Measurements from ENCODE around the gene GPR65.
A peak's percentile ranks its signal among the peaks of the same experiment; 100 is the strongest.
"Not testable (repeated sequence)": the region's sequence is repeated elsewhere in the genome, so short reads cannot be mapped to it uniquely, and the experiment has no call there.

GPR65 gene

GRCh38 chr14:88005978-88006851 lies 1.3 kb downstream of the GPR65 start:
- no peak for DNase-seq

DNA sequence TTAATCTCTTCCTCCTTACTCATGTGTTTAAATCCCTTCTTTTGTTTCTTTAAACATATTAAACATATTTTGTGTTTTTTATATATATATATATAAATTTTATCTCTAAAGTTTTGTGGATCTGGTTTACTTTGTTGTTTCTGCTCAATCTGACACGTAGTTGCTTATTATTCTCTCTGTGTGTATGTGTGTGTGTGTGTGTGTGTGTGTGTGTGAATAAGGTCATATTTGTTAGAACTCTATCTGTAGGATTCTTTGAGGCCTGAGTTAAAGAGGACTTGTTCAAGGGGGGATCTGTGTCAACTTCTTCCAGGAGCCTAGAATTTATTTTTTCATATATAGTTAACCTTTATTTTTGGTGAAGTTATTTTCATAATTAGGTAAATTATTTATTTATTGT lies 2.7 kb downstream of the GPR65 start:
- no peak for DNase-seq

GRCh38 chr14:88008039-88008742 lies 3.3 kb downstream of the GPR65 start:
- DNase-seq: no peak

DNA sequence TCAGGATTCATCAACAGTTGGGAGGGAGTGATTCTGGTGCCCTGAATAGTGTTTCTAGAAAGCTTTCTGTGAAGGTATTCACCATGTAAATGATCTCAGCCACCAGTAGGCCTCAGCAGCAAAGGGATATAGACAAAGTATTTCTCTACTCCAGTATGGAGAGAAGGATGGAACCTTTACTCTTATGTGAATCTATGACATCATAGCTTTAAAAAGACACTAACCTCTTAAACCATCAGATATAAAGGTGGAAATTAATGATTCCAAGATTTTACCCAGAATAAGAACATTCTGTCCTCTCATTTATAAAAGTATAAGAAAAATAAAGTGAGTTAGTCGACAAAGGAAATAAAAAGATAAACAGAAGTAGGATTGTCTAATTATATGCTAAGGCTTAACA lies 4.6 kb downstream of the GPR65 start:
- DNase-seq: no peak

GRCh38 chr14:88010331-88010730 lies 5.4 kb downstream of the GPR65 start:
- DNase-seq: no peak

DNA sequence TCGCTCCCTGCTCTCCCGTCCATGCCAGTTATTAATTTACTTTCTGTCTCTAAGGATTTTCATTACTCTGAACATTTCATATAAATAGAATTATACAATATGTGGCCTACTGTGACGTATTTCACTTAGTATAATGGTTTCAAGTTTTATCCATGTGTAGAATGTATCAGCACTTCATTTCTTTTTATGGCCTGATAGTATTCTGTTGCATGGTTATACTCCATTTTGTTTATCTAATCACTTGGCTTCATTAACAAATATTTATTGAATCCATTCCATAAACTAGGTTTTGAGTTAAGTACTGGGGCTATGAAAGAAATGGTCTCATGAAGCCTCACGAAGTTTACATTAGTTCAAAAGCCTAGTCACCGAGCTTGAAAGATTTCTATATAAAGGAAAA lies 7.6 kb downstream of the GPR65 start:
- no peak for DNase-seq

- DNase-seq: peak; percentile 55
Observed at GRCh38 chr14:88013750-88014349, 8.9 kb downstream of the GPR65 start.

- DNase-seq: no peak
Observed at GRCh38 chr14:88016768-88017167, 11.8 kb downstream of the GPR65 start.

GRCh38 chr14:88017535-88017934 lies 12.6 kb downstream of the GPR65 start:
- no peak for DNase-seq

DNA sequence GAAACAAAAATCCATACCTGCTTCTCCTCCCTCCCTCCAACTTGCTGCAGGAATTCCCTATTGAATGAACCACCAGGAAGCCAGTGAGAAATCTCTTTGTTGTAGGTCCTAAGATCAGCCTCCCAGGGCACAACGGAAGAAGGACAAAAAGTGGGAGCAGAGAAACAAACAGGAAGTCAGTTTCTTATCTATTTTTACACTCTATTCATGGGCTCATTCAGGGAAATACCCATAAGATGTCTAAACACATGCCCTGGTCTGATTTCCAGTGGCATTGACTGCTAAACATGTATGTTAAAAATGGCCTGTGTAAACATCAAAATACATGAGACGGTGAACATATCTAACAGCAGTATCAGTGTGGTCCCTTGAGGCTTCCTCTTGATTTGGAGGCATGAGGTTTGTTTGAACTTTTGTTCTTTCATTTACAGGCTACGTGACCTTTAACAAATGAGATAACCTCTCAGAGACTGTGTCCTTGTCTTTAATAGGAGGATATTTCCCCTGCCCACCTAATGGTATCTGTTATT lies 18.8 kb downstream of the GPR65 start:
- no peak for DNase-seq

DNA sequence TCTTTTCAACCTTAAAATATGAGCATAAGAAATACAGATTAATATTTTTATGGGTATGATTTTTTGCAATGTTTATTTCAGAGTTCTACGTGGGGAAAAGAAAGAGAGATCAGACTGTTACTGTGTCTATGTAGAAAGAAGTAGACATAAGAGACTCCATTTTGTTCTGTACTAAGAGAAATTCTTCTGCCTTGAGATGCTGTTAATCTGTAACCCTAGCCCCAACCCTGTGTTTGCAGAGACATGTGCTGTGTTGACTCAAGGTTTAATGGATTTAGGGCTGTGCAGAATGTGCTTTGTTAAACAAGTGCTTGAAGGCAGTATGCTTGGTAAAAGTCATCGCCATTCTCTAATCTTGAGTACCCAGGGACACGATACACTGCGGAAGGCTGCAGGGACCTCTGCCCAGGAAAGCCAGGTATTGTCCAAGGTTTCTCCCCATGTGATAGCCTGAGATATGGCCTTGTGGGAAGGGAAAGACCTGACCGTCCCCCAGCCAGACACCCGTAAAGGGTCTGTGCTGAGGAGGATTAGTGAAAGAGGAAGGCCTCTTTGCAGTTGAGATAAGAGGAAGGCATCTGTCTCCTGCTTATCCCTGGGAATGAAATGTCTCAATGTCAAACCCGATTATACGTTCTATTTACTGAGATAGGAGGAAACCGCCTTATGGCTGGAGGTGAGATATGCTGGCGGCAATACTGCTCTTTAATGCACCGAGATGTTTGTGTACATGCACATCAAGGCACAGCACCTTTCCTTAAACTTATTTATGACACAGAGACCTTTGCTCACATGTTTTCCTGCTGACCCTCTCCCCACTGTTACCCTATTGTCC lies 19.5 kb downstream of the GPR65 start:
- DNase-seq: not testable (repeated sequence)

DNA sequence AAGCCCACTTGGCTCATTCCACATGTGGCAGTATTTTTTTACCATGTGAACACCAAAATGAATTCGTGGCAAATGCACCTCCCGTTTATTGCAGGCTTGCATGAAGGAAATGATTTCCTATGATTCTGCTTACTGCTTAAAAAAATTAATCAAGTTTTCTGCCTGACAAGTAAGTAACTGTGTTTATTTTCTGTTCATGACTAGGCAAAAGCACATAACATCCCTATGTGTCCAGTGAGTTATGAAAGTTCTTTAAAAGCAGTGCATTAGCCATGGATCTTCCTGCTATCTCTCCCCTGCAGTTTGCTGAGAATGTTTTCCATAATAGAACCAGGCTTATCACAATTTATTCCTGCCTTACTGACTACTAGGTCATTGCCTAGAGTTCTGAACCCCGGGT lies 20.4 kb downstream of the GPR65 start:
- DNase-seq: no peak

DNA sequence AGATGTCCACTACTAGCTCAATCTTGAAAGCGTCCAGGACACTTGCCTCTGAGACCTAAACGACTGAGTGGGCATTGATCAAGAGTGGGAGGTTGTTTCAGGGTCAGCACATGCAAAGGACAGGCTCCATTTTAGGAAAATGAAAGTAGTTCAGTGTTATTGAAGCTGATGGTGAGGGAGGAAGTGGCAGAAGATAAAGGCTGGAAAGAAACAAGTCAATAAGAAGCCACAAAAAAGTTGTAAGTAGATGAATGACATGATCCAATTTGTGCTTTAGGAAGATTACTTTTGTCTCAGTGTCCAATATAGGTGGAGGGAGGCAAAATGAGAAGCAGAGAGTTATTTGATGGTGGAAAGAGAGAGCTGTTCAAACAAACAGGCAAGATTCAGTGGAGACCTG lies 22.0 kb downstream of the GPR65 start:
- no peak for DNase-seq

DNA sequence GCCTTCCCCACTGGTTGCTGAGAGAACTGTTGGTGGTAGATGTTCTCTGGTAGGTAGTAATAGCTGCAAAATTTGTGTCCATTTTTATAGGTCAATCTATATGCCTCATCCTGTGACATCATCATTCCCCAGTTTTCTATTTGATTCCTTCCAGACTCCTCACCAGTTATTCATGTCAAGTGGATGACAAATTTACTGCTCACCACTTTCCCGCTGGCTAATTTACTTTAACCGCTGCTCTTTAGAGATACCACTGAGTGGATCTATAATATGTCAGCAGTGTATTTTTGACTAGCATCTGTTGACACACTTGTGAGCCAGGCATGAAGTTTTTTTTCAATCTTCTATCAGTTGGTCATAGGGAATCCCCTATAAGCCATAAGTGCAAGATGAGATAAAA lies 24.6 kb downstream of the GPR65 start:
- DNase-seq: no peak

- no peak for DNase-seq
Observed at GRCh38 chr14:88030079-88030478, 25.1 kb downstream of the GPR65 start.

GRCh38 chr14:88030892-88031291 lies 26.0 kb downstream of the GPR65 start:
- no peak for DNase-seq

GRCh38 chr14:88032373-88032772 lies 27.4 kb downstream of the GPR65 start:
- no peak for DNase-seq

- no peak for DNase-seq
Observed at GRCh38 chr14:88034076-88034475, 29.1 kb downstream of the GPR65 start.

DNA sequence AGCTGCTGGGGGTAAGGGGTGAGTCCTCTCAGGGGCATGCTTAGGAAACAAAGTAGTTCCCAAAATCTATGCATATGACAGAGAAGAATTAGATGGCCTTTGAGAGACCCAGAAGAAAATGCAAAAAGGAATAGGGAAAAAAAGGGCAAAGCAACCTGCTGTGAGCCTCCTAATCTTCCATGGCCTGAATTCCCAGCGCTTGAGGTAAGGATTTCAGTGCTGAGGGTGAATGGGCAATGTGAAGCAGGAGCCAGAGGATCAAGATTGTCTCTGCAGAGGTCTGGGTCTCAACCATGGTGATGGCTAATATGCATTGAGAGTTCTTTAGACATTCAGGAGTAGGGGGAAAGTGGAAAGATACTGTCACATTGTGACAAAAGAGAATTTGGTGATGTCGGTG lies 31.5 kb downstream of the GPR65 start:
- no peak for DNase-seq

- no peak for DNase-seq
Observed at GRCh38 chr14:88037325-88037724, 32.4 kb downstream of the GPR65 start.

- DNase-seq: no peak
Observed at GRCh38 chr14:88039197-88039596, 34.3 kb downstream of the GPR65 start.

GRCh38 chr14:88040146-88040545 lies 35.2 kb downstream of the GPR65 start:
- no peak for DNase-seq

Measured in amniotic stem cell (primary cell).